ENCODE results near the gene TSPAN12.
"Not testable (repeated sequence)": the region's sequence is repeated elsewhere in the genome, so short reads cannot be mapped to it uniquely, and the experiment has no call there.

The TSPAN12 gene

GRCh38 chr7:120799813-120800475, 58.0 kb downstream of the TSPAN12 start:
- peak; percentile 99 for FAIRE-seq

DNA sequence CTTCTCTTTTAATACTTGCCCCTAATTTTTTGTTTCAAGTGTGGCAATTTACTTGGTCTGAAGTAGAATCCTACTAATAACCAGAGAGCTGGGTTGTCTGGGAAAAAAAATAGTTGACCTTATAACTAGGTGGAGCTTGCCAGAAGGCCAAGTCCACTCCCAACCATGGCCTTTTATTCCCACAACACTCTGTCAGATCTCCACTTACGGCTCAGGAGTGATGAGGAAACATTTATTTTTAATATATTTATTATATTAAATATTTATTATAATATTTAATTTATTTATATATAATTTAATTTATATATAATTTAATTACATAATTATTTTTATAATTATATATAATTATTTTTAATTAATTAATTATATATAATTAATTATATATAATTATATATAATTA, 58.8 kb downstream of the TSPAN12 start:
- FAIRE-seq, result no peak

DNA sequence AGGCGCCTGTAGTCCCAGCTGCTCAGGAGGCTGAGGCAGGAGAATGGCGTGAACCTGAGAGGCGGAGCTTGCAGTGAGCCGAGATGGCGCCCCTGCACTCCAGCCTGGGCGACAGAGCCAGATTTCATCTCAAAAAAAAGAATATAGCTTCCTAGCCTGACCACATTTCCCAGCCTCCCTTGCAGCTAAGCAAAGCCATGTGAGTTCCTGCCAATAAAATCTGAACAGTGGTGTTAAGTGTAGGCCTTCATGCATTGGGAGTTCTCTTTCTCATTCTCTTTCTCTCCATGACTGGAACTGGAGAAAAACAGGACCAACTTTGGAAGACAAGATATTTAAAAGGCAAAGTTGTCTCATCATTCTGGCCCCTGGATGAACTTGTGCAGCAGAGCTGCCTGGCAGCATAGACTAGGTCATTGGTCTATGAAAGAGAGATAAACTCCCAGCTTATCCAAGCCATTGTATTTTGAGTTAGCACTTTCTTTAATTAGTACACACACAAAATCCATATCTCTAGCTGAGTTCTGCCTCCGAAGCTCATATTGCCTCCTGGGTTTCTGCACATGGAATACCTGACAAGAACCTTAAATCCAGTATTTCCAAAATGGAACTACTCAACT, 60.8 kb downstream of the TSPAN12 start:
- FAIRE-seq, result no peak

DNA sequence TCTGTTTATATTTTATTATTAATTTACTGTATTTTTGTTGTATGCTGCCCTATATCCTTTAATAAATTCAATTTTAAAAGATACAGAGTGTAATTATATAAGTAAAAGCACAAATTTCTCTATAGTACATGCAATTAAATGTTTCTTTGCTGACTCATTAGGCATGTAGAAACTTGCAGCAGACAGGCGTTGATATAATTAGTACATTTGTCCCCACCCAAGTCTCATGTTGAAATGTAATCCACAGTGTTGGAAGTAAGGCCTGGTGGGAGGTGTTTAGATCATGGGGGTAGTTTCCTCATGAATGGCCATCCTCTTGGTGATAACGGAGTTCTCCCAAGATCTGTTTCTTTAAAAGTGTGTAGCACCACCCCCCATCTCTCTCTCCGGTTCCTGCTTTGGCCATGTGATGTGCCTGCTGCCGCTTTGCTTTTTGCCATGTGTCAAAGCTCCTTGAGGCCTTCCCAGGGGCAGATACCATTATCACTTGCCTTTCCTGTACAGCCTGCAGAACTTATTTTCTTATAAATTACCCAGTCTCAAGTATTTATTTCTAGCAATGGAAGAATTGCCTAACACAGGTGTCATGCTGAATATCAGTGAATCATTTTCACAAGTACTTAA, 63.7 kb downstream of the TSPAN12 start:
- no peak for FAIRE-seq

GRCh38 chr7:120793213-120793936, 64.6 kb downstream of the TSPAN12 start:
- FAIRE-seq, result no peak

GRCh38 chr7:120792861-120793130, 65.1 kb downstream of the TSPAN12 start:
- FAIRE-seq, result no peak

DNA sequence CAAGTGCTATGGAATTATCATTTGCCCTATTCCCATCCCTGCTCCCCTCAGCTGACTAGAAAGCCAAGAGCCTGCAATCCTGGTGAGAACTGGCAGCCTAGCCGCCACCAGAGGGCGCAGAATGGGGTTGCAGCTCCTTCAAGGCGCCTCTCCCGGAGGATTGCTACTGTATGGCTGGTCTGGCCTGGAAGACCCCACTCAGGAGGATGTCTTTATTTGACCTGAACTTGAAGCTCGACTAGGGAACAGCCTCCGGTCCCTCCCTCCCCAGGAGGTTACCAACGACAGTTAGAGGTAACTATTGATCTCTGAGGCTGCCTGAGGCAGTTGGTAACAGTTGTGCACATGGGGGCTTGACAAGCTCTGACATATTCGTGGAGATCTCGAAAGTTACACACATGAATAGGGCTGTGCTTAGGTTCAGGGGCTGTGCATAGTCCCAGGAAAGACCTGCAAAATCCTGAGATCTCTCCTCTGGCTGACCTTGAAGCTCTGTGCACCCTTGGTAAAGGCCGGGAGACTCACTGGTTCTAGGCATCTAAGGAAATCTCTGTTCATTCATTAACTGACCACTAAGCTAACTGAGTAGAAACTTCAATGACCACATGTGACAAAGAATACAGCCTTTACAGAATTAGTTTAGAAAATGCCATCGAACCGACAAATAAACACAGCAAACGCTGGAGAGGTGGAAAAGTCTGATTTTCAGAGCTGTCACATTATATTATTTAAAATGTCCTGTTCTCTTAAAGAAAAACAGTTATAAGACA, 65.7 kb downstream of the TSPAN12 start:
- no peak for FAIRE-seq

DNA sequence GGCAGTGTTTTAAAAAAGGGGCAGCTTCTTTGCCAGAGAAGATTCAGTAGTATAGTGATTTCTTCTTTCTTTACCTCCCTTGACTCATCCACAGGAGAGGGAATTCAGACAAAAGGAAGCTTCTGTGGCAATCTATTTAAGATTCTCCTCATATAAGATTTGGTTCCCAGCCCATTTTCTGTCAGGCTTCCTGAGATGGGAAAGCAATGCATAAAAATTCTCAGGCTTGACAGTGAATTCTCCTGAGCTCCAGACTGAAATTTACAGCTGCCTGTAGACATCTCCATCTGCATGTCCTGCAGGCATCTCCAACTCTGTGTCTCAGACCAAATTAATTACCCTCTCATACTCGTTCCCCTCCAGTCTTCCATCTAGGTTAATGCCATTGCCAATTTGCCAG, 72.8 kb downstream of the TSPAN12 start:
- FAIRE-seq, result no peak

GRCh38 chr7:120783721-120784120, 74.2 kb downstream of the TSPAN12 start:
- FAIRE-seq, result no peak

GRCh38 chr7:120783273-120783672, 74.7 kb downstream of the TSPAN12 start:
- FAIRE-seq, result no peak

- not testable (repeated sequence) for FAIRE-seq
These were observed 76.0 kb downstream of the TSPAN12 start for GRCh38 chr7:120781924-120782323.

DNA sequence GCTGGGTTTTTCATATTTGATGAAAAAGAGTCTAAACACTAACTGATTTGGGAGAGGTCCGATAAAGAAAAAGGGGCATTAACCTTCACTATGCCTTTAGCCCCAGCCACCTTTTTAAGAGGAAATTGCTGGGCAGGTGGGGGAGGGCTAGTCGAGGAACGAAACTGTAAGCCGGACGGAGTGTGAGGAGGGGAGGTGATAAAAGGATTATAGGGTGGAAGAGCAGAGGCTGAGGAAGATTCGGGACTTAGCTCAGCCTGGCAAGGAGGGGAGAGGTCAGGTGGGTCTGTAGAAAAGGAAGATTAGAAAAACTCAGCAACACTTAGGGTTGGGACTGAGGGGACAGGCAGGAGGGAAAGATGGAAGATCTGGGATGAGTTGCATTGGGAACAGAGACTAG, 77.0 kb downstream of the TSPAN12 start:
- no peak for FAIRE-seq

DNA sequence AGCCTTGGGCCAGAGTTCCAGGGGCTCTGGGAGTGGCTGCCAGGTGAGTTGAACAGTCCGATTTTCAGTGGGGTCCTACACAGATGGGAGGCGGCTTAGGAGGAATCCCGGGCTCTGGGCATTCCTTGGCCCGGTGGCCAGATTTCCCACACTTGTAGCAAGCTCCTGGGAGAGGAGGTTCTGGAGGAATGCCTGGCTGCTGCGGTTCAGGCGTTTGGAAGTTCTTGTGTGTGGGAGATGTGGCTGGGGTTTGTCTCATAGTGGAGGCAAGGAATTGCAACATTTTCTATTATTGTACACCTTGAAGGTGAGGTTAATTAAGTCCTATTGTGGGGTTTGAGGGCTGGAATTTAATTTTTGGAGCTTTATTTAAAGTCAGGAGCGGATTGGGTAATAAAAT, 77.5 kb downstream of the TSPAN12 start:
- FAIRE-seq, result not testable (repeated sequence)

DNA sequence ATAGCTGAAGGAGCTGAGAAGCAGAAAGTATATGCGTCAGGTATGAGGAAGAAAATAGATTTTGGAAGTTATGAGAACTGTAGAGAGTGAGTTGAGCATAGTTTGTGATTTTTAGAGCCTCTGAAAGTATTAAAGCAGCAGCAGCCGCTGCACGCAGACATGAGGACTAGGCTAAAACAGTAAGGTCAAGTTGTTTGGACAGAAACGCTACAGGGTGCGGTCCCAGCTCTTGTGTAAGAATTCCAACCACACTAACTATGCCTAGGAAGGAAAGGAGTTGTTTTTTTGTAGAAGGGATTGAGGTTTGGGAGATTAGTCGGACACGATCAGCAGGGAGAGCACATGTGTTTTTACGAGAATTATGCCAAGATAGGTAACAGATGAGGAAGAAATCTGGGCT, 78.9 kb downstream of the TSPAN12 start:
- not testable (repeated sequence) for FAIRE-seq

DNA sequence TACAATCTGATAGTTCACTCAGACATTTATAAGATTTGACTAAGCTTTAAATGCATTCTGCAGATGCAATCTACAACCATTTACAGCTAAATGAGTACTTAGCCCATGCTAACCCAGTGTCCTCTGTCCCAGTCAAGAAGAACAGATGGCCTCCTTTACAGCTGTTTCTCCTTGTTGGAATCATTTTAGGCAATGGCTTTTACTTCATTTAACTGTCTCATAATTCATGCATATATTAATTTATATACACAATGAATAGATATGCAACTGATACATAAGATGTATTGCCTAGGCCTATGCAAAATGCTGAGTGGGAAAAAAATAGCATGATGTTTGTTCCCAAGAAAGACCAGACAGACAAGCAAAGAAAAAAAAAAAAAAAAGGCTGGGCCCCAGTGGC, 82.2 kb downstream of the TSPAN12 start:
- FAIRE-seq, result no peak

DNA sequence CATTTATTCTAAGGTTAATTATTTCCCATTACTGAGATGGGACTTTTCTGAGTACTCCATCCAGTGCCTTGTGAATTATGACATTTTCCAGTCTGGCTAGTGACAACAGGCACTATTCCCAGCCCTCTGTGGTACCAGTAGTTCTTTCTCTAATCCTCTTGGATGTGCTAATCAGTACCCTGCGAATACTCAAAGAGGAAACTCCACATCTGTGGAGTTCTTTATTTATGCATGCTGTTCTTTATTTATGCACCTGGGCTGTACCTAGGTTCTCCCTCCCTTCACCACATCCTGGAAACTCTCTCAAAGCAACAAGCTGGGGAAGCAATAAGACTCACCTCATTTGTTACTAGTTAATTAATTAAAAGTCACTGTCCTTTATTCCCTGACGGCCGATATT, 83.5 kb downstream of the TSPAN12 start:
- no peak for FAIRE-seq

DNA sequence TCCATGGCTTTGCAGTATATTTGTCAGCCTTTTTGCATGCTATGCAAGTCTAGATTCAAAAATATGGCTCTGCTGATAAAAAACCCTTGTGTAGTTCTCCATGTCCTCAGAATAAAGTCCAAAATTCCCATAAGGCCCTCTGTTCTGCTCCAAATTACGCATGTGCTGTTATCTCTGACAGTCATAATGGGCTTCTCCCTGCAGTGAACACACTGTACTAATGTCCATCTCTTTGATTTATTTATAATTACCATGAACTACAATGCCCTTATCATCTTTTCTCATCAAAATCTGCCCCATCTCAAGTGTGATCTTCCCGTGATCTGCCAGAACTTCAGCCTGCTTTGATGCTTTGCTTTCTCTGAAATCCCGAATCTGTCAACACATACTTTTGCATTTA, 87.7 kb downstream of the TSPAN12 start:
- FAIRE-seq, result no peak

- no peak for FAIRE-seq
These were observed 97.1 kb downstream of the TSPAN12 start for GRCh38 chr7:120760851-120761250.

- FAIRE-seq, result no peak
These were observed 97.9 kb downstream of the TSPAN12 start for GRCh38 chr7:120760050-120760449.

GRCh38 chr7:120743128-120743527, 114.8 kb downstream of the TSPAN12 start:
- no peak for FAIRE-seq

DNA sequence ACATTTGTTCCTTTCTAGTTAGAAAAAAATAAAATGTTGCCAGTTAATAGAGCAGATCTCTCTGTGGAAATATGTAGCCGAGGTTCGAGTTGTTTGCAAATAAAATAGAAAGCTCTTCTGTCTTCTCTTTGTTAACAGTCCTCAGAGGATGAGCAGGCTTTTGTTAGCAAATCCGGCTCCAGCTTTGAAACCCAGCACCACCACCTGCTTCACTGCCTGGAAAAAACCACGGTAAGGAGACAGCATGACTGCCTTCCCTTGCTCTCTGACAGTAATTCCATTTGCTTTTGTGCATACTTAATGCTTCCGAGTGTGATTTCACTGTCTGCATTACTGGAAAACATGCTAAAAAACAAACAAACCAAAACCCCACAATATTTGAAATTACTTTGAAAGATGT, 115.6 kb downstream of the TSPAN12 start:
- FAIRE-seq, result no peak

DNA sequence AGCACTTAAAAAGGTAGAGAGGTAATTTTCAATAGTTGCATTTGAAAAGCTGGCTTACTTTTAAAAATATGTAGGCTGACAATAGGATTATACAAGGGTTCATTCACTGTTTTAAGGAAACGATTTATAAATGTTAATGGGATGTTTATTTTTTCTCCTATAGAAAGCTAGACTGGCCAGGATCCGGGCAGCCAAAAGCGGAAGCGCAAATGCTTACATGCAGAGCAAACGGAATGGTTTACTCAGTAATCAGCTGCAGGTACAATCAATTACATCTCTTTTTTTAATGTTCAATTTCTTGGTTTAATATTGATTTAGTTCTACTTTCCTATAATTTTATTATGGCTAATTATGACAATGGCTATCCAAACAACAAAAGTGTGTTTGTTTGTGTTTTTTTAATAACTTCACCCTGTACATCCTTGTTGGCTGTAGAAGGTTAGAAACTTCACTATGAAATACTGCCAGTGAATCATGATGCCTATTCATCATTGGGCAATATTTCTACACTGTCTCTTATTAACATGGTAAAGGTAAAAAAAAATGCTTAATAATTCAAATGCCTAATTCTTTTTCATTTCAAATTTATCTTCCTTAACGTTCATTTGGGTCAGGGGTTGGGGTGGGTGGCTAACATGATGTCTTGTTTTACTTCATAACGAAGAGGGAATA, 116.4 kb downstream of the TSPAN12 start:
- FAIRE-seq, result no peak

- FAIRE-seq, result no peak
These were observed 117.6 kb downstream of the TSPAN12 start for GRCh38 chr7:120740348-120740747.
